ENCODE results near the gene BRD1. TPM values are rescaled to one million over a fixed set of nuclear protein-coding genes. Genes with fewer than 3 reads are reported as not detected.
"Not testable (repeated sequence)": the region's sequence is repeated elsewhere in the genome, so short reads cannot be mapped to it uniquely, and the experiment has no call there.

Gene BRD1
- total RNA-seq, 1 donor from 2014 or later, result 37.4 TPM

GRCh38 chr22:49764127-49764581, 63.5 kb downstream of the BRD1 start:
- no peak for TF ChIP-seq CTCF (IDR thresholded peaks at IDR 0.05)
- Histone ChIP-seq H3K9me3 (peaks cover 11% of the 10 kb centered on the region), H3K4me3 (no peak overlapping the region), H3K4me1 (peaks cover 10% of the 10 kb centered on the region), H3K36me3 (no peaks in the 10 kb centered on the region), H3K27ac (no peak overlapping the region), H3K27me3 (ENCODE audit: low read depth) (no peaks in the 10 kb centered on the region)
- ATAC-seq (no peak), DNase-seq (peak; percentile 41)
- intact Hi-C loops (cut with DNase I), result no loop called here

- intact Hi-C loops (cut with DNase I), result no loop called here
- peaks cover 6% of the 10 kb centered on the region for H3K4me1 ChIP-seq
- H3K36me3 ChIP-seq, result no peaks in the 10 kb centered on the region
- ATAC-seq (no peak), DNase-seq (peak; percentile 32)
- no peak overlapping the region for H3K27ac ChIP-seq
- H3K9me3 ChIP-seq, result peaks cover 11% of the 10 kb centered on the region
- no peak for TF ChIP-seq CTCF (IDR thresholded peaks at IDR 0.05)
- H3K4me3 ChIP-seq, result no peak overlapping the region
- H3K27me3 ChIP-seq (ENCODE audit: low read depth), result no peaks in the 10 kb centered on the region
Observed at GRCh38 chr22:49763696-49764095, 64.0 kb downstream of the BRD1 start.

GRCh38 chr22:49763138-49763537, 64.5 kb downstream of the BRD1 start:
- Histone ChIP-seq H3K9me3 (peaks cover 11% of the 10 kb centered on the region), H3K36me3 (no peaks in the 10 kb centered on the region), H3K27me3 (ENCODE audit: low read depth) (no peaks in the 10 kb centered on the region), H3K4me1 (peaks cover under 1% of the 10 kb centered on the region), H3K27ac (no peak overlapping the region), H3K4me3 (no peak overlapping the region)
- TF ChIP-seq CTCF (IDR thresholded peaks at IDR 0.05), result no peak
- DNase-seq (no peak), ATAC-seq (no peak)
- intact Hi-C loops (cut with DNase I), result no loop called here

- ATAC-seq; H3K27me3 ChIP-seq (ENCODE audit: low read depth); H3K4me1 ChIP-seq; H3K36me3 ChIP-seq; H3K4me3 ChIP-seq; intact Hi-C loops (cut with DNase I); DNase-seq; H3K27ac ChIP-seq: not testable (repeated sequence)
- peaks cover 11% of the 10 kb centered on the region for H3K9me3 ChIP-seq
Observed at GRCh38 chr22:49762571-49762970, 65.1 kb downstream of the BRD1 start.

GRCh38 chr22:49761836-49762235, 65.8 kb downstream of the BRD1 start:
- Histone ChIP-seq H3K36me3 (no peaks in the 10 kb centered on the region), H3K9me3 (peaks cover 8% of the 10 kb centered on the region), H3K27me3 (ENCODE audit: low read depth) (no peaks in the 10 kb centered on the region), H3K4me1 (no peaks in the 10 kb centered on the region), H3K4me3 (no peak overlapping the region), H3K27ac (no peak overlapping the region)
- DNase-seq, result no peak
- no peak for ATAC-seq
- TF ChIP-seq CTCF (IDR thresholded peaks at IDR 0.05), result no peak
- intact Hi-C loops (cut with DNase I), result no loop called here

- ATAC-seq, result peak in 1 of 2 donors; percentile 13
- Histone ChIP-seq H3K27ac (no peak overlapping the region), H3K9me3 (peaks cover under 1% of the 10 kb centered on the region), H3K4me1 (no peaks in the 10 kb centered on the region), H3K36me3 (no peaks in the 10 kb centered on the region), H3K4me3 (no peak overlapping the region), H3K27me3 (ENCODE audit: low read depth) (peaks cover 8% of the 10 kb centered on the region)
- no peak for DNase-seq
- intact Hi-C loops (cut with DNase I), result no loop called here
- TF ChIP-seq CTCF (IDR thresholded peaks at IDR 0.05), result no peak
Observed at GRCh38 chr22:49760630-49761571, 66.8 kb downstream of the BRD1 start.

Measured in lower lobe of right lung (tissue), 2 donors.